ENCODE measurements around the gene SEMA4D. TPM values are rescaled to one million over a fixed set of nuclear protein-coding genes. Genes with fewer than 3 reads are reported as not detected.

Gene SEMA4D
- total RNA-seq, 1 donor: 0.72 TPM

DNA sequence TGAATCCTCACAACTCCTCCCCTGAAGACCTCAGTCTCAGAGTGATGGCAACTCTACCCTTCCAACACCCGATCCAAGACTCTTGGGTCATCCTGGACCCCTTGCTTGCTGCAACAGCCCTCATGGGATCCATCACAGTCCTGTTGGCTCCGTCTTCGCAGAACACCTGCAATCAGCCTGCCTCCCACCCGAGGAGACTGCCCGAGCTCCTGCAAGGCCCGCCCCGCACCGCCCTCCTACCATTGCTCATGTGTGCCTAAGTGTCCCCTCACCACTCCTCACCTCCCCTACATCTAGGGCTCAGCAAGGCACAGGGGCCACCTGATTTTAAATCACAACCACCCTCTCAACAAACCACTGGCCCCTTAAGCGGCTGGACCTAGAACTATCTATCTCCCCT is 5.3 kb downstream of the SEMA4D start:
- Histone ChIP-seq H3K27me3 (ENCODE audit: insufficient read depth, low read length) (peaks cover 11% of the 10 kb centered on the region), H4K20me1 (ENCODE audit: insufficient read depth, low read length) (no peaks in the 10 kb centered on the region), H2AFZ (ENCODE audit: low read length) (no peak overlapping the region), H3K79me2 (ENCODE audit: insufficient read depth, low read length) (no peaks in the 10 kb centered on the region), H3K27ac (ENCODE audit: low read depth, low read length) (no peak overlapping the region), H3K4me3 (ENCODE audit: insufficient read depth, low read length) (no peak overlapping the region), H3K9me3 (ENCODE audit: low read depth, low read length) (no peaks in the 10 kb centered on the region), H3K4me2 (ENCODE audit: insufficient read depth, low read length) (no peak overlapping the region), H3K36me3 (ENCODE audit: insufficient read depth, low read length) (no peaks in the 10 kb centered on the region), H3K4me1 (ENCODE audit: insufficient read depth, low read length) (no peaks in the 10 kb centered on the region)
- no peak for DNase-seq (ENCODE audit: insufficient read length, low spot score, missing footprints)
- TF ChIP-seq, protein P1, sequence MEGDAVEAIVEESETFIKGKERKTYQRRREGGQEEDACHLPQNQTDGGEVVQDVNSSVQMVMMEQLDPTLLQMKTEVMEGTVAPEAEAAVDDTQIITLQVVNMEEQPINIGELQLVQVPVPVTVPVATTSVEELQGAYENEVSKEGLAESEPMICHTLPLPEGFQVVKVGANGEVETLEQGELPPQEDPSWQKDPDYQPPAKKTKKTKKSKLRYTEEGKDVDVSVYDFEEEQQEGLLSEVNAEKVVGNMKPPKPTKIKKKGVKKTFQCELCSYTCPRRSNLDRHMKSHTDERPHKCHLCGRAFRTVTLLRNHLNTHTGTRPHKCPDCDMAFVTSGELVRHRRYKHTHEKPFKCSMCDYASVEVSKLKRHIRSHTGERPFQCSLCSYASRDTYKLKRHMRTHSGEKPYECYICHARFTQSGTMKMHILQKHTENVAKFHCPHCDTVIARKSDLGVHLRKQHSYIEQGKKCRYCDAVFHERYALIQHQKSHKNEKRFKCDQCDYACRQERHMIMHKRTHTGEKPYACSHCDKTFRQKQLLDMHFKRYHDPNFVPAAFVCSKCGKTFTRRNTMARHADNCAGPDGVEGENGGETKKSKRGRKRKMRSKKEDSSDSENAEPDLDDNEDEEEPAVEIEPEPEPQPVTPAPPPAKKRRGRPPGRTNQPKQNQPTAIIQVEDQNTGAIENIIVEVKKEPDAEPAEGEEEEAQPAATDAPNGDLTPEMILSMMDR (IDR thresholded peaks at IDR 0.05; ENCODE audit: extremely low read depth, low read depth, low read length): no peak

DNA sequence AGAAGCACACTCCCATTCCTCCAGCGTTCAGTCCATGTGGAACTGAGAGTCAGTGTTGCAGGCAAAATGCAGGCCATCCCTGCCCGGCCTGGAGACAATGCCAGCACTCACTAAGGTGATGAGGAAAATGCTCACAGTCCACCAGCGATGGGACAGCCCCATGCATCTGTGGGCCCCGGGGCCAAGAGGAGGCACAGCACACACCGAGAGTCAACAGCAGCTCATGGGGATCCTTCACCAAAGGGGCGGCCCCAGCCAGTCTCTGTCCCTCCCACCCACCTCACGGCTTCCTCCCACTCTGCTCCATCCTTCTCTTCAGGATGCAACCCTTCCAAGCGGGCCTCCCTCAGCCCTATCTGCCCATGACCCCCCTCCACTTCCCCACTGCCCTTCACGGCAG is 6.2 kb downstream of the SEMA4D start:
- H2AFZ ChIP-seq (ENCODE audit: low read length): no peak overlapping the region
- no peaks in the 10 kb centered on the region for H3K36me3 ChIP-seq (ENCODE audit: insufficient read depth, low read length)
- H4K20me1 ChIP-seq (ENCODE audit: insufficient read depth, low read length): no peaks in the 10 kb centered on the region
- H3K4me3 ChIP-seq (ENCODE audit: insufficient read depth, low read length): no peak overlapping the region
- no peak overlapping the region for H3K27ac ChIP-seq (ENCODE audit: low read depth, low read length)
- no peaks in the 10 kb centered on the region for H3K4me1 ChIP-seq (ENCODE audit: insufficient read depth, low read length)
- peaks cover 11% of the 10 kb centered on the region for H3K27me3 ChIP-seq (ENCODE audit: insufficient read depth, low read length)
- no peak overlapping the region for H3K4me2 ChIP-seq (ENCODE audit: insufficient read depth, low read length)
- no peaks in the 10 kb centered on the region for H3K79me2 ChIP-seq (ENCODE audit: insufficient read depth, low read length)
- no peaks in the 10 kb centered on the region for H3K9me3 ChIP-seq (ENCODE audit: low read depth, low read length)
- TF ChIP-seq, protein P1 (IDR thresholded peaks at IDR 0.05; ENCODE audit: extremely low read depth, low read depth, low read length): no peak
- no peak for DNase-seq (ENCODE audit: insufficient read length, low spot score, missing footprints)

DNA sequence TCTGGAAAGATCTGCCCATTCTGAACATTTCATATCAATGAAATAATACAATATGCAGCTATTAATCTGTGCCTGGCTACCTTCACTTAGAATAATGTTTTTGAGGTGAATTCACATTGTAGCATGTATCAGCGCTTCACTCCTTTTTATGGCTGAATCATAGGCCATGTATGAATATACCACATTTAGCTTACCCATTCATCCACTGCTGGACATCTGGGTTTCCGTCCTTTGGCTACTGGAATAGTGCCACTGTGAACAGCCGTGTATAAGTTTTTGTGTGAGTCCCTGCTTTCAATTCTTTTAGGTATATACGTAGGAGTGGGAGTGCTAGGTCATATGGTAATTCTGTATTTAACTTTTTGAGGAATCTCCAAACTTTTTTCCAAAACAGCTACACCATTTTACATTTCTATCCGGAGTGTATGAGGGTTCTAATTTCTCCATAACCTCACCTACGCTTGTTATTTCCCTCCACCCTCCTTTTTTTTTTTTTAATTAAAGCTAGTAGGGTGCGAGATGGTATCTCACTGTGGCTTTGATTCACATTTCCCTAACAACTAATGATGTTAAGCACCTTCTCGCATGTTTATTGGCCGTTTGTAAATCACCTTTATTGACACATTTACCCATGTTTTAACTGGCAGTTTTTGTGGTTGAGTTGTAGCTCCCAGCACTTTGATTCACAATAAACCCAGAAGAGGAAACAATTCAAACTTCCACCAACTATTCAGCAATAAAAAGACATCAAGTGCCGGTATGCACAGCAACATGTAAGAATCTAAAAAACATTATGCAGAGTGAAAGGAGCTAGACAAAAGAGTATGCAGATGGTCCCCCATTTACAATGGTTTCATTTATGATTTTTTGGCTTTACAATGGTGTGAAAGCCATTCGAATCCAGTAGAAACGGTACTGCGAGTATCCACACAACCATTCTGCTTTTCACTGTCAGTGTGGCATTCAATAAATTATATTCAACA is 8.1 kb downstream of the SEMA4D start:
- H3K27me3 ChIP-seq (ENCODE audit: insufficient read depth, low read length): peaks cover 7% of the 10 kb centered on the region
- no peak for DNase-seq (ENCODE audit: insufficient read length, low spot score, missing footprints)
- H3K4me2 ChIP-seq (ENCODE audit: insufficient read depth, low read length): no peak overlapping the region
- H3K27ac ChIP-seq (ENCODE audit: low read depth, low read length): no peak overlapping the region
- no peaks in the 10 kb centered on the region for H4K20me1 ChIP-seq (ENCODE audit: insufficient read depth, low read length)
- H3K9me3 ChIP-seq (ENCODE audit: low read depth, low read length): no peaks in the 10 kb centered on the region
- no peak overlapping the region for H3K4me3 ChIP-seq (ENCODE audit: insufficient read depth, low read length)
- H2AFZ ChIP-seq (ENCODE audit: low read length): no peak overlapping the region
- no peaks in the 10 kb centered on the region for H3K36me3 ChIP-seq (ENCODE audit: insufficient read depth, low read length)
- TF ChIP-seq, protein P1 (IDR thresholded peaks at IDR 0.05; ENCODE audit: extremely low read depth, low read depth, low read length): no peak
- H3K4me1 ChIP-seq (ENCODE audit: insufficient read depth, low read length): no peaks in the 10 kb centered on the region
- no peaks in the 10 kb centered on the region for H3K79me2 ChIP-seq (ENCODE audit: insufficient read depth, low read length)

DNA sequence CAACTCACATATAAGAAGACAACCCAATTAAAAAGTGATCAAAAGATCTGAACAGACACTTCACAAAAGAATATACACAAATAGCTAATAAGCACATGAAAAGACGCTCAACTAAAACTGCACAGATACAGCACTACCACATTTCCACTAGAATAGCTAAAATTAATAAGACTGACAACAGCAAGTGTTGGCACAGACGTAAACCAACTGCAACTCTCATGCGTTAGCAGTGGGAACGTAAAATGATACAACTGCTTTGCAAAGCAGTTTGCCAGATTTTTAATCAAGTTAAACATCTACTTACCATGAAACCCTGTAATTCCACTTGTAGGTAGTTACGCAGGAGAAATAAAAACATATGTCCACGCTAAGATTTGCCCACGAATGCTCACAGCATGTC is 9.0 kb downstream of the SEMA4D start:
- Histone ChIP-seq H3K9me3 (ENCODE audit: low read depth, low read length) (no peaks in the 10 kb centered on the region), H3K4me1 (ENCODE audit: insufficient read depth, low read length) (no peaks in the 10 kb centered on the region), H3K79me2 (ENCODE audit: insufficient read depth, low read length) (no peaks in the 10 kb centered on the region), H3K27ac (ENCODE audit: low read depth, low read length) (no peak overlapping the region), H4K20me1 (ENCODE audit: insufficient read depth, low read length) (no peaks in the 10 kb centered on the region), H2AFZ (ENCODE audit: low read length) (no peak overlapping the region), H3K4me2 (ENCODE audit: insufficient read depth, low read length) (no peak overlapping the region), H3K27me3 (ENCODE audit: insufficient read depth, low read length) (no peaks in the 10 kb centered on the region), H3K36me3 (ENCODE audit: insufficient read depth, low read length) (no peaks in the 10 kb centered on the region), H3K4me3 (ENCODE audit: insufficient read depth, low read length) (no peak overlapping the region)
- TF ChIP-seq, protein P1 (IDR thresholded peaks at IDR 0.05; ENCODE audit: extremely low read depth, low read depth, low read length): no peak
- DNase-seq (ENCODE audit: insufficient read length, low spot score, missing footprints): no peak

Measured in osteoblast (primary cell).